GM12891 (cell line): ENCODE data around the gene RBMS2.

Experiments used
- POLR2A ChIP-seq: IDR thresholded peaks from 2 replicates; pipeline ENCODE4 v1.6.1; 2011; ENCODE audit warnings: low read depth, low read length, control low read depth
- POLR2AphosphoS5 ChIP-seq: IDR thresholded peaks from 2 replicates; pipeline ENCODE4 v1.6.1; 2011; ENCODE audit warnings: low read depth, low read length, control low read depth
- TAF1 ChIP-seq: IDR thresholded peaks from 2 replicates; pipeline ENCODE4 v1.6.1; 2011; ENCODE audit warnings: low read depth, low read length, control low read depth

GRCh38 chr12:56520048-56520447 is 1.6 kb upstream of the RBMS2 start:
- no peak for TF ChIP-seq POLR2A
- TF ChIP-seq POLR2AphosphoS5: no peak
- TF ChIP-seq TAF1: no peak
